Measurements from ENCODE around the gene MAX. TPM values are rescaled to one million over a fixed set of nuclear protein-coding genes. Genes with fewer than 3 reads are reported as not detected.

MAX gene
- total RNA-seq, 4 donors from 2014 or later = 38.6 to 69.8 (median 55.3) TPM

DNA sequence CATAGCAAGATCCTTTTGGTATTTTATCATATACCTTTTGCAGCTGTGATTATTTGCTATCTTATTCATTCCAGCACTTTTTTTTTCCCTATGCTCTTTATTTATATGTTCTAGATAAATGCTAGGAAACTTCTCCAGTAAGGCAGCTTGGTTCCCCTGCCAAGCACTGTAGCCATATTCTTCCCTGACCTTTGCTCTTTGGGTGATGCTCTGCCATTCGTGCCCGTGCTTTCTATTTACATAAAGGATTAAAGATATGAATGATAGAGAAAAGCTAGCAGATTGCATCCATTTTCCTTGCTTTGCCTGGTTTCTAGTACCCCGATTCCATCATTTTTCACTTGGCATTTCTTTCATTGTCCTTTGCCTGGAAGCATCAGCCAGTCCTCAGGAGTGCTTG, 73.4 kb downstream of the MAX start:
- DNase-seq (ENCODE audit: low spot score) (no peak), ATAC-seq (ENCODE audit: low FRiP score) (no peak)
- TF ChIP-seq, protein P1, sequence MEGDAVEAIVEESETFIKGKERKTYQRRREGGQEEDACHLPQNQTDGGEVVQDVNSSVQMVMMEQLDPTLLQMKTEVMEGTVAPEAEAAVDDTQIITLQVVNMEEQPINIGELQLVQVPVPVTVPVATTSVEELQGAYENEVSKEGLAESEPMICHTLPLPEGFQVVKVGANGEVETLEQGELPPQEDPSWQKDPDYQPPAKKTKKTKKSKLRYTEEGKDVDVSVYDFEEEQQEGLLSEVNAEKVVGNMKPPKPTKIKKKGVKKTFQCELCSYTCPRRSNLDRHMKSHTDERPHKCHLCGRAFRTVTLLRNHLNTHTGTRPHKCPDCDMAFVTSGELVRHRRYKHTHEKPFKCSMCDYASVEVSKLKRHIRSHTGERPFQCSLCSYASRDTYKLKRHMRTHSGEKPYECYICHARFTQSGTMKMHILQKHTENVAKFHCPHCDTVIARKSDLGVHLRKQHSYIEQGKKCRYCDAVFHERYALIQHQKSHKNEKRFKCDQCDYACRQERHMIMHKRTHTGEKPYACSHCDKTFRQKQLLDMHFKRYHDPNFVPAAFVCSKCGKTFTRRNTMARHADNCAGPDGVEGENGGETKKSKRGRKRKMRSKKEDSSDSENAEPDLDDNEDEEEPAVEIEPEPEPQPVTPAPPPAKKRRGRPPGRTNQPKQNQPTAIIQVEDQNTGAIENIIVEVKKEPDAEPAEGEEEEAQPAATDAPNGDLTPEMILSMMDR (IDR thresholded peaks at IDR 0.05) = no peak

DNA sequence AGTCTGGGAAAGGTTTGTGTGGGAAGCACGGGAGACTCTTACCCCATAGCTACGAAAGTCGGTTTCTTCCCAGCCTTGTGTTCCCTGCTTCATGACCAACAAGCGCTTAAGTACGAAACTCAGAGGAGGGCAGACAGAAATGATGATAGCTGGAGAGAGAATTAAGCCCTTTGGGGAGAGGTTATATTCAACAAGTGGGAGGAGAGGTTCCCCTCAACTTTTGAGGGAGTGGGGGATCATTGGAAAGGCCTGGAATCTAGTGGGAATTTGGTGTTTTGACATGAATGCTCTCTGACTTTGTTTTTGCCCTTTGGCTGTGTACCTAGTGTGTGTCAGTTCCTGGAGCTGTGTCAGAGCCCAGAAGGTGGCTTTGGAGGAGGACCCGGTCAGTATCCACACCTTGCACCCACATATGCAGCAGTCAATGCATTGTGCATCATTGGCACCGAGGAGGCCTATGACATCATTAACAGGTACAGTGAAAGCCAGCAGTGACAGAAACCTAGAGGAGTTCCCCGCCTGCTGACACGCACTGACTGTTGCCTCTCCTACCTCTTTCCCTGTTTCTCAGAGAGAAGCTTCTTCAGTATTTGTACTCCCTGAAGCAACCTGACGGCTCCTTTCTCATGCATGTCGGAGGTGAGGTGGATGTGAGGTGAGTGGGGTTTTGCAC, 75.1 kb downstream of the MAX start:
- no peak for ATAC-seq (ENCODE audit: low FRiP score)
- TF ChIP-seq, protein P1 (IDR thresholded peaks at IDR 0.05) = no peak
- no peak for DNase-seq (ENCODE audit: low spot score)

DNA sequence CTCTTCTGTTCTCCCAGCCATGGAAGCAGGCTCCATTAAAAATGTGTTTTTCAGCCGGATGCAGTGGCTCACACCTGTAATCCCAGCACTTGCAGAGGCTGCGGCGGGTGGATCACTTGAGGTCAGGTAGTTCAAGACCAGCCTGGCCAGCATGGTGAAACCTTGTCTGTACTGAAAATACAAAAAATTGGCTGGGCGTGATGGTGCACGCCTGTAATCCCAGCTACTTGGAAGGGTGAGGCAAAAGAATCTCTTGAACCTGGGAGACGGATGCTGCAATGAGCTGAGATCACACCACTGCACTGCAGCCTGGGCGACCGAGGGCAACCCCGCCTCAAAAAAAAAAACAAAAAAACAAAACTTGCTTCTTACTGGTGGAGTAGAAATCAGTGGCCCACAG, 75.8 kb downstream of the MAX start:
- no peak for DNase-seq (ENCODE audit: low spot score)
- no peak for ATAC-seq (ENCODE audit: low FRiP score)
- TF ChIP-seq, protein P1 (IDR thresholded peaks at IDR 0.05) = no peak

DNA sequence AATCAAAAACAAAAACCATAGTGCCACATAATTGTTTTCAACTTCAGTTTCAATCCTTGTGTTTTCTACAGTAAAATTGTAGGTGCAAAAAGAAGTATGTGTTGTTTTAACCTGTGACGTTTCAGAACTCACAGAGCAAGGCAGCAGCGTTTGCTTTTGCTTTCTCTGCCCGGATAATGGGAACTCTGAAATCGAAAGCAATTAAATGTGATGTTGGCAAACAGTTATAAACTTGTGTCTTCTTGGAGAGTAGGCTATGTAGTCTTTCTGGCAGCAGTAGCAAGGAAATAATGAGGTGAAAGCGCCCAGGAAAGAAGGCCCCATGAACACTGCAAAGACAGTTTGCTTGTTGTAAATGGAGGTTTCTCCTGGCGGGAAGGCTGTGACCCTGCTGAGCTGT, 76.5 kb downstream of the MAX start:
- TF ChIP-seq, protein P1 (IDR thresholded peaks at IDR 0.05) = no peak
- ATAC-seq (ENCODE audit: low FRiP score) = no peak
- DNase-seq (ENCODE audit: low spot score) = no peak

Small RNA genes within 50 kb of the gene (small RNA-seq; reads per million reads assigned to genes)
- gene MIR4706 (not detected), gene RNU2-14P (not detected)

Other genes starting within 250 kb of the MAX start
- gene SPTB, start 222.6 kb downstream of the MAX start, total RNA-seq = 1 to 10 TPM; 1.1 to 3.5 (median 1.4) TPM
- 100 to 1,000 TPM in 1 of 4 donors, 10 to 100 TPM in 3; 53.6 to 113 (median 81.9) TPM for gene CHURC1, start 188.1 kb downstream of the MAX start, total RNA-seq
- not detected for gene GPX2, start 159.8 kb downstream of the MAX start, total RNA-seq
- gene RAB15, start 130.2 kb downstream of the MAX start, total RNA-seq = 1 to 10 TPM; 1.6 to 3.8 (median 2.4) TPM
- gene FNTB, start 115.6 kb downstream of the MAX start, total RNA-seq = 10 to 100 TPM in 3 of 4 donors, 1 to 10 TPM in 1; 8.4 to 16.7 (median 13.7) TPM

Data from omental fat pad (tissue), 4 donors.